PFSK-1 (cell line): ENCODE measurements around the gene GPR85.

Source experiments
- FOXP2 ChIP-seq: optimal IDR thresholded peaks from 2 replicates; pipeline ENCODE3; 2011; ENCODE audit warnings: borderline replicate concordance, control low read depth, inconsistent platforms; ENCODE audit not compliant: insufficient read depth; ENCODE audit errors: extremely low read length, extremely low read depth
- POLR2AphosphoS5 ChIP-seq: IDR thresholded peaks from 2 replicates; pipeline ENCODE4 v1.6.1; 2012; ENCODE audit warnings: low read depth, mild to moderate bottlenecking, control low read depth, low read length, moderate library complexity
- SIN3A ChIP-seq: IDR thresholded peaks from 2 replicates; pipeline ENCODE4 v1.6.1; 2012; ENCODE audit warnings: mild to moderate bottlenecking, low read length, moderate library complexity, borderline replicate concordance; ENCODE audit not compliant: insufficient read depth
- TAF1 ChIP-seq: IDR thresholded peaks from 2 replicates; pipeline ENCODE4 v1.6.1; 2012; ENCODE audit warnings: low read length, control low read depth, borderline replicate concordance; ENCODE audit not compliant: insufficient read depth
- TF ChIP-seq, protein P1 (sequence below), 2 experiments: IDR thresholded peaks; 2 replicates each; pipeline versions ENCODE4 v1.6.1 to v1.8.0; 2011 to 2012; ENCODE audit warnings: low read depth in 2 of 2, low read length in 2 of 2, control low read depth in 1 of 2, inconsistent platforms in 1 of 2, mild to moderate bottlenecking in 1 of 2, moderate library complexity in 1 of 2; ENCODE audit not compliant: insufficient read depth in 1 of 2

GPR85 gene

DNA sequence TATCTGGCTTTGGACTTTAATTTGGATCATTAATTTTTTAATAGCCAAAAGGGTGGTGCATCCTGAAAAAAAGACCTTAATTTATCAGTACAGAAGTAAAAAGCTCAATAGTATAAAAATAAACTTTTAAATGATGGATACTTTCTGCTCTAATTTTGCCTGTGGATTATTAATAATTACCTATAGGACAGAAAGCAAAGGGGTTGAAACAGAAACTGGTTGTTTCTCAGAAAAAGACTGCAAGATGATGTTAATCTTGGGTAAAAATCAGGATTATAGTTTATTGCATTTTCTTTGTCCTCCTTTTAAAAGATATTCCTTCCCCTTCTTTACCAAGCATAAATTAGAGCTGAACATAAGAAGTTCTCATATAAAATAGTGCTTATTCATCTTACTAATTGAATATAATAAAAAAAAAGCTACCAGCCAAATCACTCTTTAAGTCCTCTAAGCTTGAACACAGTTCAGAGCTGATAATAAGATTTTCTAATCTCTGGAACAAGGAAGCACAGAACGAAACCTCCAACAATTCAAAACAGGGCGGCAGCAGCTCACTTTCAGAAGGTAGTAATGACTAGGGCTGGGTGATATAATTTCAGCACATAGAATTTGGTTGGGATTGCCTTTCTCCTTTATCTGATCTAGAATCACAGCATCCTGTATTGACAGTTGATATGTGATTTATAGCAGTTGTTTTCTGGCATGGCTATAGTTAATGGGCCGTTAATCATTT is 8.1 kb upstream of the GPR85 start:
- TF ChIP-seq POLR2AphosphoS5 (no peak), FOXP2 (no peak), TAF1 (no peak), SIN3A (no peak)
- TF ChIP-seq, protein P1, sequence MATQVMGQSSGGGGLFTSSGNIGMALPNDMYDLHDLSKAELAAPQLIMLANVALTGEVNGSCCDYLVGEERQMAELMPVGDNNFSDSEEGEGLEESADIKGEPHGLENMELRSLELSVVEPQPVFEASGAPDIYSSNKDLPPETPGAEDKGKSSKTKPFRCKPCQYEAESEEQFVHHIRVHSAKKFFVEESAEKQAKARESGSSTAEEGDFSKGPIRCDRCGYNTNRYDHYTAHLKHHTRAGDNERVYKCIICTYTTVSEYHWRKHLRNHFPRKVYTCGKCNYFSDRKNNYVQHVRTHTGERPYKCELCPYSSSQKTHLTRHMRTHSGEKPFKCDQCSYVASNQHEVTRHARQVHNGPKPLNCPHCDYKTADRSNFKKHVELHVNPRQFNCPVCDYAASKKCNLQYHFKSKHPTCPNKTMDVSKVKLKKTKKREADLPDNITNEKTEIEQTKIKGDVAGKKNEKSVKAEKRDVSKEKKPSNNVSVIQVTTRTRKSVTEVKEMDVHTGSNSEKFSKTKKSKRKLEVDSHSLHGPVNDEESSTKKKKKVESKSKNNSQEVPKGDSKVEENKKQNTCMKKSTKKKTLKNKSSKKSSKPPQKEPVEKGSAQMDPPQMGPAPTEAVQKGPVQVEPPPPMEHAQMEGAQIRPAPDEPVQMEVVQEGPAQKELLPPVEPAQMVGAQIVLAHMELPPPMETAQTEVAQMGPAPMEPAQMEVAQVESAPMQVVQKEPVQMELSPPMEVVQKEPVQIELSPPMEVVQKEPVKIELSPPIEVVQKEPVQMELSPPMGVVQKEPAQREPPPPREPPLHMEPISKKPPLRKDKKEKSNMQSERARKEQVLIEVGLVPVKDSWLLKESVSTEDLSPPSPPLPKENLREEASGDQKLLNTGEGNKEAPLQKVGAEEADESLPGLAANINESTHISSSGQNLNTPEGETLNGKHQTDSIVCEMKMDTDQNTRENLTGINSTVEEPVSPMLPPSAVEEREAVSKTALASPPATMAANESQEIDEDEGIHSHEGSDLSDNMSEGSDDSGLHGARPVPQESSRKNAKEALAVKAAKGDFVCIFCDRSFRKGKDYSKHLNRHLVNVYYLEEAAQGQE (IDR thresholded peaks at IDR 0.05; ENCODE audit: insufficient read depth in 1 of 2, low read depth in 2 of 2, low read length in 2 of 2), result no peak

- no peak for TF ChIP-seq POLR2AphosphoS5
- TF ChIP-seq FOXP2, result no peak
- TF ChIP-seq, protein P1 (IDR thresholded peaks at IDR 0.05; ENCODE audit: insufficient read depth in 1 of 2, low read depth in 2 of 2, low read length in 2 of 2), result no peak
- TF ChIP-seq SIN3A, result no peak
- TF ChIP-seq TAF1, result no peak
Measured at GRCh38 chr7:113093561-113093960, 6.9 kb upstream of the GPR85 start.

GRCh38 chr7:113092762-113093161 is 6.1 kb upstream of the GPR85 start:
- no peak for TF ChIP-seq FOXP2
- TF ChIP-seq TAF1, result no peak
- TF ChIP-seq SIN3A, result no peak
- TF ChIP-seq POLR2AphosphoS5, result no peak
- TF ChIP-seq, protein P1 (IDR thresholded peaks at IDR 0.05; ENCODE audit: insufficient read depth in 1 of 2, low read depth in 2 of 2, low read length in 2 of 2), result no peak

- TF ChIP-seq, protein P1 (IDR thresholded peaks at IDR 0.05; ENCODE audit: insufficient read depth in 1 of 2, low read depth in 2 of 2, low read length in 2 of 2), result no peak
- TF ChIP-seq TAF1 (no peak), POLR2AphosphoS5 (no peak), FOXP2 (no peak), SIN3A (no peak)
Measured at GRCh38 chr7:113087071-113087998, 708 bp upstream of the GPR85 start.
